ENCODE results near the gene ADD2. TPM values are rescaled to one million over a fixed set of nuclear protein-coding genes. Genes with fewer than 3 reads are reported as not detected.

Gene ADD2
- total RNA-seq, 1 experiment from 2014 or later = 5.6 TPM

DNA sequence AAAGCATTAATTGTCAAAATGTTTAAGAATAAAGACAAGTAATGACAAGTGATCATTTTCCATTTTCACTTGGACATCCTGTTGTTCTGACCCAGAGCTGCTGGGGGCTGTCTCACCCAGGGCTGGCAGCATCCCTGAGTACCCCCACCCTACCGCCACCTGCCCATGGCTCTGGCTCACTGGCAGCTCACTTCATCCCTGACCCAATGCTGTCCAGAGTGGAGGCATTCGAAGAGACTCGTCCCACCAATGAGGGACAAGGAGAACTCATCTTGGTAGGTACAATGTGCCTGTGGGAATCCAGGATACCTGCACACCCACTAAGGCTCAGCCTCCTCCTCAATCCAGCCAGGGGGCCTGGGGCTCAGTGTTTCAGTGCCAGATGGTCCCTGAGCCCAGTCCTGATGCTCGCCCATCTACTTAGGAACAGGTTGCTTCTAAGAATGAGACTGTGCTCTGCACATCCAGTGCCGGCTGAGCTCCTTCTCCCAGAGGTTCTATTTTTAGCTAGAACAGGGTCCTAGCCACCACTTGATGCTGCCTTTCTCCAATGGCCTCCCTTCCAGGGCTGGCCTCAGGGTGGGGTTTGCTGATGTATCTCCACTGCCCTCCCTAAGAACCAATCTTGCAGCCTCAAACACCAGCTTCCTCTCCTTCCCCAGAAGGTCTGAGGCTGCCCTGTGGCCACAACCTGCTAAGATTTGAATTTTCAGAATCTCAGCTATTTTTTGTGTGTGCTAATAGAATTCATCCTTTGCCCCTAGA is 53.7 kb downstream of the ADD2 start:
- BruUV-seq (replicated peaks) = no TSS peak
- CTCF ChIA-PET = no interaction called here
- H3K4me1 ChIP-seq (ENCODE audit: insufficient read depth, low read length, poor library complexity, severe bottlenecking) = no peaks in the 10 kb centered on the region
- no peak for DNase-seq (ENCODE audit: low spot score)
- H3K27ac ChIP-seq (ENCODE audit: low read depth, low read length, poor library complexity, severe bottlenecking) = no peak overlapping the region
- H3K4me3 ChIP-seq (ENCODE audit: low read depth, low read length, poor library complexity, severe bottlenecking) = no peak overlapping the region
- intact Hi-C loops (cut with micrococcal nuclease; ENCODE audit: unreplicated experiment) = no loop called here
- H3K36me3 ChIP-seq (ENCODE audit: insufficient read depth, low read length, poor library complexity, severe bottlenecking) = no peaks in the 10 kb centered on the region
- no peaks in the 10 kb centered on the region for H3K27me3 ChIP-seq (replicated peaks; ENCODE audit: insufficient read depth, low read depth, low read length, poor library complexity)
- TF ChIP-seq, protein P1, sequence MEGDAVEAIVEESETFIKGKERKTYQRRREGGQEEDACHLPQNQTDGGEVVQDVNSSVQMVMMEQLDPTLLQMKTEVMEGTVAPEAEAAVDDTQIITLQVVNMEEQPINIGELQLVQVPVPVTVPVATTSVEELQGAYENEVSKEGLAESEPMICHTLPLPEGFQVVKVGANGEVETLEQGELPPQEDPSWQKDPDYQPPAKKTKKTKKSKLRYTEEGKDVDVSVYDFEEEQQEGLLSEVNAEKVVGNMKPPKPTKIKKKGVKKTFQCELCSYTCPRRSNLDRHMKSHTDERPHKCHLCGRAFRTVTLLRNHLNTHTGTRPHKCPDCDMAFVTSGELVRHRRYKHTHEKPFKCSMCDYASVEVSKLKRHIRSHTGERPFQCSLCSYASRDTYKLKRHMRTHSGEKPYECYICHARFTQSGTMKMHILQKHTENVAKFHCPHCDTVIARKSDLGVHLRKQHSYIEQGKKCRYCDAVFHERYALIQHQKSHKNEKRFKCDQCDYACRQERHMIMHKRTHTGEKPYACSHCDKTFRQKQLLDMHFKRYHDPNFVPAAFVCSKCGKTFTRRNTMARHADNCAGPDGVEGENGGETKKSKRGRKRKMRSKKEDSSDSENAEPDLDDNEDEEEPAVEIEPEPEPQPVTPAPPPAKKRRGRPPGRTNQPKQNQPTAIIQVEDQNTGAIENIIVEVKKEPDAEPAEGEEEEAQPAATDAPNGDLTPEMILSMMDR (conservative IDR thresholded peaks at IDR 0.05; ENCODE audit: low read depth, low read length) = no peak
- no peak for TF ChIP-seq EZH2 (IDR thresholded peaks at IDR 0.05; ENCODE audit: borderline replicate concordance, low read depth, low read length, poor library complexity, severe bottlenecking)
- POLR2A ChIA-PET (ENCODE audit: low non-redundant PET) = no interaction called here
- no peaks in the 10 kb centered on the region for H3K9me3 ChIP-seq (ENCODE audit: low read depth, low read length, poor library complexity, severe bottlenecking)

DNA sequence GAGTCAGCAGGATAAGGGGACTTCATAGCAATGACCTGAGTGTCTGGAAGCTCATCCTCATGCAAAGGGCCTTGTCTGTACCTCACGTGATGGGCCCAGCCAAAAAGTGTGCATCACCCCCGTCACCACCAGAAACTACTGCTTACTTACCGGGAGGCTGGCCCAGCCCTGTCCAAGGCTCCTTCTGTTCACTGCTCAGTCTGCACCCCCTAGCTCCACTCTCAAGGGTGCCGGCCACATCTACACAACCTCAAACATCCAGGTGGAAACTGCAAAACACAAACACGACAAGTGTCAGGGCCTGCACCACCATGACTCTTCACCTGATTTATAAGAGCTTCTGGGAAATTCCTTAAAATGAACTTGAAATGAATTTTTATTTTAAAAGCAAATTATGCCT is 55.1 kb downstream of the ADD2 start:
- Histone ChIP-seq H3K4me3 (ENCODE audit: low read depth, low read length, poor library complexity, severe bottlenecking) (no peak overlapping the region), H3K27me3 (replicated peaks; ENCODE audit: insufficient read depth, low read depth, low read length, poor library complexity) (no peaks in the 10 kb centered on the region), H3K4me1 (ENCODE audit: insufficient read depth, low read length, poor library complexity, severe bottlenecking) (no peaks in the 10 kb centered on the region), H3K36me3 (ENCODE audit: insufficient read depth, low read length, poor library complexity, severe bottlenecking) (no peaks in the 10 kb centered on the region), H3K9me3 (ENCODE audit: low read depth, low read length, poor library complexity, severe bottlenecking) (no peaks in the 10 kb centered on the region), H3K27ac (ENCODE audit: low read depth, low read length, poor library complexity, severe bottlenecking) (no peak overlapping the region)
- CTCF ChIA-PET = no interaction called here
- DNase-seq (ENCODE audit: low spot score) = no peak
- TF ChIP-seq, protein P1 (conservative IDR thresholded peaks at IDR 0.05; ENCODE audit: low read depth, low read length) = no peak
- TF ChIP-seq EZH2 (IDR thresholded peaks at IDR 0.05; ENCODE audit: borderline replicate concordance, low read depth, low read length, poor library complexity, severe bottlenecking) = no peak
- intact Hi-C loops (cut with micrococcal nuclease; ENCODE audit: unreplicated experiment) = no loop called here
- POLR2A ChIA-PET (ENCODE audit: low non-redundant PET) = interaction anchor here (0.6 kb wide), 1 partner anchor 433 kb away, joined by 3 read pairs; no protein-coding TSS in a partner anchor
- no TSS peak for BruUV-seq (replicated peaks)

DNA sequence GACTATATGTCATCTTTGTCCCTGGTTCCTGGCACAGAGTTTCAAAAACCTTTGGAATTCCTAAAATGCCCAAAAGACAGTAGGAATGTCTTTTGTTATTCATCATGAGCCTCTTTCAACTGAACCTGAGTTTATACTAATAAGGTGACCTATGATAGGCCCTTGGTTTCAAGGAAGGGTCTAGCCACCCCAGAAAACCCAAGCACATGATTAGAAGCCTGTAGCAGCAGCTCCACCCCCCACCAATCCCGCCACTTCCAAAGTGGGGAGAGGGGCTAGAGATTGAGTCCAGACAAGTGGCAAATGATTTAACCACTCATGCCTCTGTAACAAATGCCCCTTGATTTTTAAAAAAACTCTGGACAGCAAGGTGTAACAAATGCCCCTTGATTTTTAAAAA is 56.8 kb downstream of the ADD2 start:
- Histone ChIP-seq H3K4me3 (ENCODE audit: low read depth, low read length, poor library complexity, severe bottlenecking) (no peak overlapping the region), H3K27me3 (replicated peaks; ENCODE audit: insufficient read depth, low read depth, low read length, poor library complexity) (no peaks in the 10 kb centered on the region), H3K36me3 (ENCODE audit: insufficient read depth, low read length, poor library complexity, severe bottlenecking) (no peaks in the 10 kb centered on the region), H3K4me1 (ENCODE audit: insufficient read depth, low read length, poor library complexity, severe bottlenecking) (no peaks in the 10 kb centered on the region), H3K27ac (ENCODE audit: low read depth, low read length, poor library complexity, severe bottlenecking) (no peak overlapping the region), H3K9me3 (ENCODE audit: low read depth, low read length, poor library complexity, severe bottlenecking) (no peaks in the 10 kb centered on the region)
- ChIA-PET POLR2A (ENCODE audit: low non-redundant PET) (no interaction called here), CTCF (no interaction called here)
- intact Hi-C loops (cut with micrococcal nuclease; ENCODE audit: unreplicated experiment) = no loop called here
- TF ChIP-seq, protein P1 (conservative IDR thresholded peaks at IDR 0.05; ENCODE audit: low read depth, low read length) = no peak
- TF ChIP-seq EZH2 (IDR thresholded peaks at IDR 0.05; ENCODE audit: borderline replicate concordance, low read depth, low read length, poor library complexity, severe bottlenecking) = no peak
- no TSS peak for BruUV-seq (replicated peaks)
- no peak for DNase-seq (ENCODE audit: low spot score)
